ENCODE data around the gene PICALM. TPM values are rescaled to one million over a fixed set of nuclear protein-coding genes. Genes with fewer than 3 reads are reported as not detected.
"Not testable (repeated sequence)": the region's sequence is repeated elsewhere in the genome, so short reads cannot be mapped to it uniquely, and the experiment has no call there.

PICALM gene
- total and polyA plus RNA-seq, 10 of the 15 experiments (the other 5 are each of a cell fraction or from before 2014, with no cell fraction given) = 4.3 to 150 (median 41.8) TPM

DNA sequence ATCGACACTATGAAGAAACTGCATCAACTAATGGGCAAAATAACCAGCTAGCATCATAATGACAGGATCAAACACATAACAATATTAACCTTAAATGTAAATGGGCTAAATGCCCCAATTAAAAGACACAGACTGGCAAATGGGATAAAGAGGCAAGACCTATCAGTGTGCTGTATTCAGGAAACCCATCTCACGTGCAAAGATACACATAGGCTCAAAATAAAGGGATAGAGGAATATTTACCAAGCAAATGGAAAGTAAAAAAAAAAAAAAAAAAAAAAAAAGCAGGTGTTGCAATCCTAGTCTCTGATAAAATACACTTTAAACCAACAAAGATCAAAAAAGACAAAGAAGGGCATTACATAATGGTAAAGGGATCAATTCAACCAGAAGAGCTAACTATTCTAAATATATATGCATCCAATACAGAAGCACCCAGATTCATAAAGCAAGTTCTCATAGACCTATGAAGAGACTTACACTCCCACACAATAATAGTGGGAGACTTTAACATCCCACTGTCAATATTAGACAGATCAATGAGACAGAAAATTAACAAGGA, 142.2 kb downstream of the PICALM start:
- H3K36me3 ChIP-seq (ENCODE audit: control insufficient read depth in 2 of 2, insufficient read depth in 2 of 2, low read length in 1 of 2); POLR2A ChIA-PET; H3K27ac ChIP-seq (ENCODE audit: control insufficient read depth, insufficient read depth); H3K27me3 ChIP-seq (replicated peaks in 1 of 2; ENCODE audit: control insufficient read depth in 2 of 2, insufficient read depth in 2 of 2, low read length in 1 of 2); H2AFZ ChIP-seq (ENCODE audit: control insufficient read depth, low read depth, low read length); FAIRE-seq; in situ Hi-C loops (cut with MboI); H3K4me2 ChIP-seq (ENCODE audit: control insufficient read depth, insufficient read depth); intact Hi-C loops (cut with micrococcal nuclease; ENCODE audit: unreplicated experiment); H3K9me3 ChIP-seq (replicated peaks; ENCODE audit: control insufficient read depth, insufficient read depth, low read length); ATAC-seq; H4K20me1 ChIP-seq (ENCODE audit: control insufficient read depth, insufficient read depth); DNase-seq (ENCODE audit: low read depth, low spot score); RAD21 ChIA-PET (ENCODE audit: unreplicated experiment); H3K4me1 ChIP-seq (ENCODE audit: control insufficient read depth, insufficient read depth, low read length); H3K4me3 ChIP-seq; SMC1A ChIA-PET (ENCODE audit: uncharacterized antibody, unreplicated experiment); H3K9ac ChIP-seq (ENCODE audit: control insufficient read depth, insufficient read depth, low read length); BruUV-seq (replicated peaks); H3K79me2 ChIP-seq (ENCODE audit: control insufficient read depth, insufficient read depth, low read length): not testable (repeated sequence)
- CTCF ChIA-PET = interaction anchor here (0.6 kb wide), 1 partner anchor 944 kb away, joined by 3 read pairs; no protein-coding TSS in a partner anchor
- 10% methylated on average over 2 of the region's 2 CpGs for WGBS (ENCODE audit: insufficient coverage, insufficient replicate concordance, low lambda C conversion rate, missing lambda C conversion rate)

DNA sequence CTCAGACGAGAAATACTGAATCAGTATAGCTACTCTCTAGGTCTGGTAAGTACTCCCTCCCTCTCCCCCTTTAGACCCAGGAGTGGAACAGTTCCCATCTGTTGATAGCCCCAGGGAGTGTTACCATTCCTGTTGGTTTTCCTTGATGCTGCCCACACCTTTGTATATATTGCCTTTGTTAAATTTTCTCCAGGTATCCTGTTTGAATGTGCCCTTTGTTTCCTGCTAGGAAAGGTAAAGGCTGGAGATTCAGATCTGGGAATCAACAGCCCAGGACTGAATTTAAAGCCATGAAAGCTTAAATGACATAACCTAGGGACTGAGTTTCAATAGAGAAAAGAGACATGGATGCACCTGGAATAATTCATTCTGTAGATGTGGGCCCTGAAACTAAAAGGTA, 145.4 kb downstream of the PICALM start:
- no peaks in the 10 kb centered on the region for H3K36me3 ChIP-seq (ENCODE audit: control insufficient read depth in 2 of 2, insufficient read depth in 2 of 2, low read length in 1 of 2)
- no peak for DNase-seq (ENCODE audit: low read depth, low spot score)
- H3K4me3 ChIP-seq = no peak overlapping the region
- intact Hi-C loops (cut with micrococcal nuclease; ENCODE audit: unreplicated experiment) (no loop called here), in situ Hi-C loops (cut with MboI) (no loop called here)
- no TSS peak for BruUV-seq (replicated peaks)
- SMC1A ChIA-PET (ENCODE audit: uncharacterized antibody, unreplicated experiment) = interaction anchor here (0.9 to 1.8 kb wide), 2 partner anchors 69 to 114 kb away, joined by 4 read pairs; partner anchors contain the start of gene CCDC83
- CTCF ChIA-PET = interaction anchor here (0.9 kb wide), 1 partner anchor 25 kb away, joined by 3 read pairs; no protein-coding TSS in a partner anchor
- H3K9me3 ChIP-seq (replicated peaks; ENCODE audit: control insufficient read depth, insufficient read depth, low read length) = no peaks in the 10 kb centered on the region; the same call in 2 of the 3 replicates
- FAIRE-seq = no peak
- H3K79me2 ChIP-seq (ENCODE audit: control insufficient read depth, insufficient read depth, low read length) = no peaks in the 10 kb centered on the region
- ATAC-seq = no peak
- RAD21 ChIA-PET (ENCODE audit: unreplicated experiment) = no interaction called here
- H2AFZ ChIP-seq (ENCODE audit: control insufficient read depth, low read depth, low read length) = no peak overlapping the region
- H3K27ac ChIP-seq (ENCODE audit: control insufficient read depth, insufficient read depth) = no peak overlapping the region
- H3K27me3 ChIP-seq (replicated peaks in 1 of 2; ENCODE audit: control insufficient read depth in 2 of 2, insufficient read depth in 2 of 2, low read length in 1 of 2) = no peaks in the 10 kb centered on the region
- no peaks in the 10 kb centered on the region for H3K4me1 ChIP-seq (ENCODE audit: control insufficient read depth, insufficient read depth, low read length)
- WGBS (ENCODE audit: insufficient coverage, insufficient replicate concordance, low lambda C conversion rate, missing lambda C conversion rate) = 0% methylated on average over 1 of the region's 1 CpG
- POLR2A ChIA-PET = no interaction called here
- H3K4me2 ChIP-seq (ENCODE audit: control insufficient read depth, insufficient read depth) = no peak overlapping the region
- no peak overlapping the region for H3K9ac ChIP-seq (ENCODE audit: control insufficient read depth, insufficient read depth, low read length)
- no peaks in the 10 kb centered on the region for H4K20me1 ChIP-seq (ENCODE audit: control insufficient read depth, insufficient read depth)
- no peak for TF ChIP-seq LARP7 (IDR thresholded peaks at IDR 0.05)
- no peak for TF ChIP-seq RBBP5 (conservative IDR thresholded peaks at IDR 0.05)
- TF ChIP-seq MEF2B (IDR thresholded peaks at IDR 0.05; ENCODE audit: partially characterized antibody, poor library complexity, severe bottlenecking) = no peak
- TF ChIP-seq, protein P1, sequence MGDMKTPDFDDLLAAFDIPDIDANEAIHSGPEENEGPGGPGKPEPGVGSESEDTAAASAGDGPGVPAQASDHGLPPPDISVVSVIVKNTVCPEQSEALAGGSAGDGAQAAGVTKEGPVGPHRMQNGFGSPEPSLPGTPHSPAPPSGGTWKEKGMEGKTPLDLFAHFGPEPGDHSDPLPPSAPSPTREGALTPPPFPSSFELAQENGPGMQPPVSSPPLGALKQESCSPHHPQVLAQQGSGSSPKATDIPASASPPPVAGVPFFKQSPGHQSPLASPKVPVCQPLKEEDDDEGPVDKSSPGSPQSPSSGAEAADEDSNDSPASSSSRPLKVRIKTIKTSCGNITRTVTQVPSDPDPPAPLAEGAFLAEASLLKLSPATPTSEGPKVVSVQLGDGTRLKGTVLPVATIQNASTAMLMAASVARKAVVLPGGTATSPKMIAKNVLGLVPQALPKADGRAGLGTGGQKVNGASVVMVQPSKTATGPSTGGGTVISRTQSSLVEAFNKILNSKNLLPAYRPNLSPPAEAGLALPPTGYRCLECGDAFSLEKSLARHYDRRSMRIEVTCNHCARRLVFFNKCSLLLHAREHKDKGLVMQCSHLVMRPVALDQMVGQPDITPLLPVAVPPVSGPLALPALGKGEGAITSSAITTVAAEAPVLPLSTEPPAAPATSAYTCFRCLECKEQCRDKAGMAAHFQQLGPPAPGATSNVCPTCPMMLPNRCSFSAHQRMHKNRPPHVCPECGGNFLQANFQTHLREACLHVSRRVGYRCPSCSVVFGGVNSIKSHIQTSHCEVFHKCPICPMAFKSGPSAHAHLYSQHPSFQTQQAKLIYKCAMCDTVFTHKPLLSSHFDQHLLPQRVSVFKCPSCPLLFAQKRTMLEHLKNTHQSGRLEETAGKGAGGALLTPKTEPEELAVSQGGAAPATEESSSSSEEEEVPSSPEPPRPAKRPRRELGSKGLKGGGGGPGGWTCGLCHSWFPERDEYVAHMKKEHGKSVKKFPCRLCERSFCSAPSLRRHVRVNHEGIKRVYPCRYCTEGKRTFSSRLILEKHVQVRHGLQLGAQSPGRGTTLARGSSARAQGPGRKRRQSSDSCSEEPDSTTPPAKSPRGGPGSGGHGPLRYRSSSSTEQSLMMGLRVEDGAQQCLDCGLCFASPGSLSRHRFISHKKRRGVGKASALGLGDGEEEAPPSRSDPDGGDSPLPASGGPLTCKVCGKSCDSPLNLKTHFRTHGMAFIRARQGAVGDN (IDR thresholded peaks at IDR 0.05) = no peak
- TF ChIP-seq PAX8 (IDR thresholded peaks at IDR 0.05) = no peak
- TF ChIP-seq KLF5 (IDR thresholded peaks at IDR 0.05; ENCODE audit: partially characterized antibody) = no peak
- TF ChIP-seq RELA (IDR thresholded peaks at IDR 0.05; ENCODE audit: borderline replicate concordance, partially characterized antibody) = no peak
- no peak for TF ChIP-seq NR2C1 (IDR thresholded peaks at IDR 0.05)
- TF ChIP-seq, protein P2, sequence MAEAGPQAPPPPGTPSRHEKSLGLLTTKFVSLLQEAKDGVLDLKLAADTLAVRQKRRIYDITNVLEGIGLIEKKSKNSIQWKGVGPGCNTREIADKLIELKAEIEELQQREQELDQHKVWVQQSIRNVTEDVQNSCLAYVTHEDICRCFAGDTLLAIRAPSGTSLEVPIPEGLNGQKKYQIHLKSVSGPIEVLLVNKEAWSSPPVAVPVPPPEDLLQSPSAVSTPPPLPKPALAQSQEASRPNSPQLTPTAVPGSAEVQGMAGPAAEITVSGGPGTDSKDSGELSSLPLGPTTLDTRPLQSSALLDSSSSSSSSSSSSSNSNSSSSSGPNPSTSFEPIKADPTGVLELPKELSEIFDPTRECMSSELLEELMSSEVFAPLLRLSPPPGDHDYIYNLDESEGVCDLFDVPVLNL (IDR thresholded peaks at IDR 0.05; ENCODE audit: low read depth, low read length) = no peak
- no peak for TF ChIP-seq ZNF622 (IDR thresholded peaks at IDR 0.05)
- no peak for TF ChIP-seq SREBF1 (IDR thresholded peaks at IDR 0.05; ENCODE audit: low read length)
- no peak for TF ChIP-seq EED (IDR thresholded peaks at IDR 0.05; ENCODE audit: low read depth)
- TF ChIP-seq ATF7 (IDR thresholded peaks at IDR 0.05; ENCODE audit: low read depth) = no peak
- no peak for TF ChIP-seq BRCA1 (IDR thresholded peaks at IDR 0.05; ENCODE audit: low read depth, low read length)
- TF ChIP-seq CHD1 (IDR thresholded peaks at IDR 0.05; ENCODE audit: low read depth, low read length) = no peak

Measured in GM12878 (cell line).